ENCODE data around the gene MRPL12.

DNA sequence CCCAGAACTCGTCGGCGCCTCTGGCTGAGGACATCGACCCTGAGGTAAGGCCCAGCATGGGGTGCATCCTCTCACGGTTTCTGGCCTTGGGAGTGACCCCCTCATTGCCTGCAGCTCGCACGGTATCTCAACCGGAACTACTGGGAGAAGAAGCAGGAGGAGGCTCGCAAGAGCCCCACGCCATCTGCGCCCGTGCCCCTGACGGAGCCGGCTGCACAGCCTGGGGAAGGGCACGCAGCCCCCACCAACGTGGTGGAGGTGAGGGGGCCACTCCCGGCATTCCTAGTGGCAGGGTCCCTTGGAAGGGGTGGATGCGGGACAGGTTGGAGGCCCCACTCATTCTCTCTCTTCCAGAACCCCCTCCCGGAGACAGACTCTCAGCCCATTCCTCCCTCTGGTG is 8.4 kb upstream of the MRPL12 start:
- TF ChIP-seq, protein P1, sequence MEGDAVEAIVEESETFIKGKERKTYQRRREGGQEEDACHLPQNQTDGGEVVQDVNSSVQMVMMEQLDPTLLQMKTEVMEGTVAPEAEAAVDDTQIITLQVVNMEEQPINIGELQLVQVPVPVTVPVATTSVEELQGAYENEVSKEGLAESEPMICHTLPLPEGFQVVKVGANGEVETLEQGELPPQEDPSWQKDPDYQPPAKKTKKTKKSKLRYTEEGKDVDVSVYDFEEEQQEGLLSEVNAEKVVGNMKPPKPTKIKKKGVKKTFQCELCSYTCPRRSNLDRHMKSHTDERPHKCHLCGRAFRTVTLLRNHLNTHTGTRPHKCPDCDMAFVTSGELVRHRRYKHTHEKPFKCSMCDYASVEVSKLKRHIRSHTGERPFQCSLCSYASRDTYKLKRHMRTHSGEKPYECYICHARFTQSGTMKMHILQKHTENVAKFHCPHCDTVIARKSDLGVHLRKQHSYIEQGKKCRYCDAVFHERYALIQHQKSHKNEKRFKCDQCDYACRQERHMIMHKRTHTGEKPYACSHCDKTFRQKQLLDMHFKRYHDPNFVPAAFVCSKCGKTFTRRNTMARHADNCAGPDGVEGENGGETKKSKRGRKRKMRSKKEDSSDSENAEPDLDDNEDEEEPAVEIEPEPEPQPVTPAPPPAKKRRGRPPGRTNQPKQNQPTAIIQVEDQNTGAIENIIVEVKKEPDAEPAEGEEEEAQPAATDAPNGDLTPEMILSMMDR (IDR thresholded peaks at IDR 0.05): no peak
- TF ChIP-seq EZH2phosphoT487 (IDR thresholded peaks at IDR 0.05): no peak

Data from neural progenitor cell (in vitro differentiated cells).